Smooth muscle cell (in vitro differentiated cells): ENCODE measurements around the gene PPIL1. TPM values are rescaled to one million over a fixed set of nuclear protein-coding genes. Genes with fewer than 3 reads are reported as not detected.

Experiments
- DNase-seq: peaks from one replicate; lab custom pipeline; 2025; ENCODE audit not compliant: unreplicated experiment; lab: John Stamatoyannopoulos, UW
- H2AFZ ChIP-seq: fragments of 200-600 bp; sonication (generic); 2 replicates; pipeline ENCODE4 v1.6.0; 2016; ENCODE audit warnings: antibody characterized with exemption, low read depth, mild to moderate bottlenecking
- H3F3A ChIP-seq: fragments of 200-600 bp; sonication (generic); 2 replicates; pipeline ENCODE4 v1.6.0; 2017; ENCODE audit warnings: antibody characterized with exemption, low read depth
- H3K27ac ChIP-seq: fragments of 200-600 bp; sonication (generic); 2 replicates; pipeline ENCODE4 v1.5.1; 2016; ENCODE audit warnings: low read depth, mild to moderate bottlenecking
- H3K27me3 ChIP-seq: fragments of 200-600 bp; sonication (generic); 2 replicates; pipeline ENCODE4 v1.6.1; 2016; ENCODE audit warnings: low read depth, mild to moderate bottlenecking
- H3K36me3 ChIP-seq: fragments of 200-600 bp; sonication (generic); 2 replicates; pipeline ENCODE4 v1.5.1; 2016; ENCODE audit warnings: low read depth
- H3K4me1 ChIP-seq: fragments of 200-600 bp; sonication (generic); 2 replicates; pipeline ENCODE4 v1.5.1; 2016; ENCODE audit warnings: low read depth
- H3K4me2 ChIP-seq: fragments of 200-600 bp; sonication (generic); 2 replicates; pipeline ENCODE4 v1.6.0; 2016; ENCODE audit warnings: mild to moderate bottlenecking
- H3K4me3 ChIP-seq: fragments of 200-600 bp; sonication (generic); 2 replicates; pipeline ENCODE4 v1.5.1; 2016; ENCODE audit warnings: mild to moderate bottlenecking
- H3K79me2 ChIP-seq: fragments of 200-600 bp; sonication (generic); 2 replicates; pipeline ENCODE4 v1.6.0; 2016; ENCODE audit warnings: low read depth, mild to moderate bottlenecking
- H3K9ac ChIP-seq: fragments of 200-600 bp; sonication (generic); 2 replicates; pipeline ENCODE4 v1.6.0; 2016; ENCODE audit warnings: low read depth
- H3K9me3 ChIP-seq: fragments of 200-600 bp; sonication (generic); replicated peaks from 2 replicates; pipeline ENCODE4 v1.5.1; 2016; ENCODE audit warnings: low read depth
- H4K20me1 ChIP-seq: fragments of 200-600 bp; sonication (generic); 2 replicates; pipeline ENCODE4 v1.6.0; 2016; ENCODE audit warnings: low read depth
- WGBS: methylation state at CpG from one replicate; pipeline ENCODE4 v1.1.7; 2016; ENCODE audit warnings: low lambda C conversion rate; 5-methylcytosine and 5-hydroxymethylcytosine counted together
- polyA plus RNA-seq: library from polyadenylated mRNA; unstranded; fragments of >200 nt; fragmentation: Nextera tagmentation; extraction: Ambion mirVana; gene quantifications from 2 replicates; pipeline ENCODE4 v1.2.1, GENCODE V29; 2016
- total RNA-seq: library from RNA; depleted of rRNA; stranded (reverse); fragments of >200 nt; gene quantifications from 2 replicates; pipeline ENCODE4 v1.2.3, GENCODE V29; 2014
- TF ChIP-seq, protein P1 (sequence below): fragments of 200-600 bp; sonication (generic); IDR thresholded peaks from 2 replicates; pipeline ENCODE4 v1.5.1; 2017; ENCODE audit warnings: borderline replicate concordance, mild to moderate bottlenecking, antibody characterized with exemption; ENCODE audit not compliant: insufficient read depth, poor library complexity, severe bottlenecking

Gene PPIL1
- total and polyA plus RNA-seq, 2 experiments from 2014 or later, result 45.4 to 49.3 TPM

DNA sequence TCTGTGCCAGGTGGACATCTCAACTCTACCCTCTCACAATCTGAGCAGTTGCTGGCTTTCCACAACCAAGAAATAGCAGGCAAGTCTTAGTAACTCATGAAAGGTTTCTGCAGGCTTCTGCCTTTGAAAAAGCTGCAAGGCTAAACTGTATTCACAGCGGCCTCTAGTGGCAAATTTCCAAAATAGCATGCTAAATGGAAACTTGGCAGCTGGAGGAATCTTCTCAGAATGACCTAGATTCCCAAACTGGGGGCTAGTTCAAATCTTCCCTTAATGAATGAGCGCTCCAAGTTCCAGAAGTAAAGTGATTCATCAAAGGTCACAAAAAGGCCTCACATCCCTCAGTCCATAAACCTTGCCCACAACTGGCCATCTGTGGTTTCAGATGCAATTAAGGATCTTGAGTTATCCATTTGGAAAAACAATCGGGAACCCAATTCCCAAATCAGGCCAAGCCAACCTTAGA is 23.4 kb downstream of the PPIL1 start:
- no peak overlapping the region for H3K4me2 ChIP-seq
- no peak for DNase-seq

DNA sequence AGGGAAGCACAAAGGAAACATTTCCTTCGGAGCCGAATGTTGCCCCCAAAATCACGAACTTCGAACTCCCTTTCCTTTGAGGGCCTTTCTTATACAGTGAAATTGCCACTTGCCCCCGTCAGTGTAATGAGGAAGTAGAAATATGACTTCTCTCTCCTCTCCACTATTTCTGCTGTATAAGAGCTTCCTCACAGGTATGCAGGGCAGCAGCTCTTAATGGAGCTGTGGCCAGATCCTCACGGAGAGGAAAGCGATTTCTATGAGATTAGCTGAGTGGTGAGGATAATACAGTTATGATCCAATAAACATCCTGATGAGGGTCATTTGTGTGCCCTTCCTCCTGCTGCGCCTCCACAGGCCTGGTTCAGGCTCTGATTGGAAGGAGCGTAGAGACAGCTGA is 24.6 kb downstream of the PPIL1 start:
- no peak overlapping the region for H3K4me2 ChIP-seq
- no peaks in the 10 kb centered on the region for H3K9me3 ChIP-seq
- H4K20me1 ChIP-seq, result no peaks in the 10 kb centered on the region
- peaks cover 17% of the 10 kb centered on the region for H3K4me1 ChIP-seq
- H3K9ac ChIP-seq, result no peak overlapping the region
- TF ChIP-seq, protein P1, sequence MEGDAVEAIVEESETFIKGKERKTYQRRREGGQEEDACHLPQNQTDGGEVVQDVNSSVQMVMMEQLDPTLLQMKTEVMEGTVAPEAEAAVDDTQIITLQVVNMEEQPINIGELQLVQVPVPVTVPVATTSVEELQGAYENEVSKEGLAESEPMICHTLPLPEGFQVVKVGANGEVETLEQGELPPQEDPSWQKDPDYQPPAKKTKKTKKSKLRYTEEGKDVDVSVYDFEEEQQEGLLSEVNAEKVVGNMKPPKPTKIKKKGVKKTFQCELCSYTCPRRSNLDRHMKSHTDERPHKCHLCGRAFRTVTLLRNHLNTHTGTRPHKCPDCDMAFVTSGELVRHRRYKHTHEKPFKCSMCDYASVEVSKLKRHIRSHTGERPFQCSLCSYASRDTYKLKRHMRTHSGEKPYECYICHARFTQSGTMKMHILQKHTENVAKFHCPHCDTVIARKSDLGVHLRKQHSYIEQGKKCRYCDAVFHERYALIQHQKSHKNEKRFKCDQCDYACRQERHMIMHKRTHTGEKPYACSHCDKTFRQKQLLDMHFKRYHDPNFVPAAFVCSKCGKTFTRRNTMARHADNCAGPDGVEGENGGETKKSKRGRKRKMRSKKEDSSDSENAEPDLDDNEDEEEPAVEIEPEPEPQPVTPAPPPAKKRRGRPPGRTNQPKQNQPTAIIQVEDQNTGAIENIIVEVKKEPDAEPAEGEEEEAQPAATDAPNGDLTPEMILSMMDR, result no peak
- H3K4me3 ChIP-seq, result no peak overlapping the region
- H3K27me3 ChIP-seq, result no peaks in the 10 kb centered on the region
- peaks cover 9% of the 10 kb centered on the region for H3F3A ChIP-seq
- DNase-seq, result no peak
- no peaks in the 10 kb centered on the region for H3K79me2 ChIP-seq
- no peak overlapping the region for H2AFZ ChIP-seq
- H3K27ac ChIP-seq, result no peak overlapping the region
- no peaks in the 10 kb centered on the region for H3K36me3 ChIP-seq
- WGBS, result 97% methylated on average over 9 of the region's 9 CpGs

More for the DNA sequence above, 23.4 kb downstream of the PPIL1 start:
- H3K79me2 ChIP-seq, result no peaks in the 10 kb centered on the region
- no peaks in the 10 kb centered on the region for H3K9me3 ChIP-seq
- H3K9ac ChIP-seq, result no peak overlapping the region
- H3K4me3 ChIP-seq, result no peak overlapping the region
- H3K36me3 ChIP-seq, result no peaks in the 10 kb centered on the region
- peaks cover 9% of the 10 kb centered on the region for H3F3A ChIP-seq
- no peak overlapping the region for H2AFZ ChIP-seq
- H3K27ac ChIP-seq, result no peak overlapping the region
- no peaks in the 10 kb centered on the region for H3K27me3 ChIP-seq
- H4K20me1 ChIP-seq, result no peaks in the 10 kb centered on the region
- TF ChIP-seq, protein P1, result peak; percentile 81
- peaks cover 17% of the 10 kb centered on the region for H3K4me1 ChIP-seq
- 29% methylated on average over 3 of the region's 3 CpGs for WGBS

DNA sequence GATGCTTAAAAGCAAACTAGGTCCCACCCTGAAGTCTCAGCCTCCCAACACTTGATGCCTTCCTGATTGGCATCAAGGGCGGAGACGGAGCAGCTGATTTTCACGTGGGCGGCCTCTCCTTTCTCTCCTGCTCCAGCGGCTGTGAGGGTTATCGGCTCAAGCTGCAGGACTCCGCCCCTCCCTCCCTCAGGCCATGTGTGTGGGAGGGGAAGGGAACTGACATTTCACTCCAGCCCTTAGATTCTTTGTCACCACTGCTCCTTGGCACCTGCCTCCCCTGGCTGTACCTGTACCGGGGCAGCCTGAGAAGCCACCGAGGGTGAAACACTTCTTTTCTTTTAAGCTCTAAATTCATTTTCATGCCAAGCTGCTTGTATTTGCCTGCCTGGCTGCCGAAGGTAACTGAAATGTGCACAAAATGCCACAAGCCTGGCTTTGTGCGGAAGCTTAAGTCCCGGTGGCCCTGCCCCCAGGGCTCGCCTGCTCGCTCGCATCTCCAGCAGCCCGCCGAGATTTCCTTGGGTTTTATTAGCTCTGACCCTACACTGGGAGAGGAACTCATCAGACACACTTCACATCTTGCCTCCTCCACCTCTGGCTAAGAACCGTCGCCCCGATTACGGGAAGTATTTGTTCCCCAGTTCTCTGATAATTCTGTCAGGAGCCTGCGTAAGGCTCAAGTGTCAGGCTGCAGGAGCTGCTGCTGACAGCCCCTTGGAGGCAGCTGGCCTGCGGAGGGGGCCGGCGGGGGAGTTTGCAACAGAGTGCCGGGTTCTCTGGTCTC is 25.8 kb downstream of the PPIL1 start:
- H3K4me1 ChIP-seq, result peaks cover 17% of the 10 kb centered on the region
- DNase-seq, result no peak
- H2AFZ ChIP-seq, result peak overlapping the region; percentile 15
- H4K20me1 ChIP-seq, result no peaks in the 10 kb centered on the region
- H3K79me2 ChIP-seq, result no peaks in the 10 kb centered on the region
- H3F3A ChIP-seq, result peaks cover 9% of the 10 kb centered on the region
- WGBS, result 17% methylated on average over 26 of the region's 26 CpGs
- no peaks in the 10 kb centered on the region for H3K9me3 ChIP-seq
- H3K27me3 ChIP-seq, result no peaks in the 10 kb centered on the region
- no peaks in the 10 kb centered on the region for H3K36me3 ChIP-seq
- peak overlapping the region; percentile 40 for H3K4me3 ChIP-seq
- TF ChIP-seq, protein P1, result no peak
- no peak overlapping the region for H3K27ac ChIP-seq
- H3K9ac ChIP-seq, result no peak overlapping the region
- H3K4me2 ChIP-seq, result peak overlapping the region; percentile 84

DNA sequence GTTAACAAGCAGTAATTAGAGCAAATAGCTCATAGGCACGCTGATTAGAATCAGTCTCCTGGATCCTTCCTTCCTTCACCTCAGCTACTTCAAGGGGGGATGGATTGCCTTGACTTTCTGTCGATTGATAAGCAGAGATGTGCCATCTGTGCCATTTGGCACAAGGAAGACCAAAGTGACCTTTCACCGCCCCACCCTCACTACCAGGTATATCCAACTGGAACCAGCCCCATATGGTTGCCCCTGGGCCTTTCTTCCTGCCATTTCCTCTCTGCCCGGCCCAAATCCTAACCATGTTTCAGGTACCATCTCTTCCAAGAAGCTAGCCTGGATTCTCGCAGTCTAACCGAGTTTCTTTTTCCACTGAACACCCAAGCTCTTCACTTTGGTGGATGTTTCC is 26.6 kb downstream of the PPIL1 start:
- no peaks in the 10 kb centered on the region for H3K79me2 ChIP-seq
- H3K4me2 ChIP-seq, result peak overlapping the region; percentile 84
- no peak for DNase-seq
- no peak overlapping the region for H3K9ac ChIP-seq
- peaks cover 9% of the 10 kb centered on the region for H3F3A ChIP-seq
- H4K20me1 ChIP-seq, result no peaks in the 10 kb centered on the region
- H3K27me3 ChIP-seq, result no peaks in the 10 kb centered on the region
- TF ChIP-seq, protein P1, result no peak
- H3K9me3 ChIP-seq, result no peaks in the 10 kb centered on the region
- no peak overlapping the region for H3K27ac ChIP-seq
- 94% methylated on average over 6 of the region's 6 CpGs for WGBS
- no peak overlapping the region for H3K4me3 ChIP-seq
- no peaks in the 10 kb centered on the region for H3K36me3 ChIP-seq
- peaks cover 17% of the 10 kb centered on the region for H3K4me1 ChIP-seq
- H2AFZ ChIP-seq, result no peak overlapping the region
